BLaER1 treated with 17β-estradiol and CSF1 and Interleukin-3, amounts not matched to agents 10 nM and 100 nM (cell line): Measurements from ENCODE around the gene MSI2.

ENCODE experiments used
- H3K27ac ChIP-seq, 11 experiments: shearing (Covaris generic); formaldehyde crosslinking; 2 replicates each; pipeline ENCODE4 v1.8.1; 2022
- H3K27me3 ChIP-seq, 11 experiments: shearing (Covaris generic); formaldehyde crosslinking; 2 replicates each; pipeline ENCODE4 v1.8.1; 2022
- H3K36me3 ChIP-seq, 11 experiments: shearing (Covaris generic); formaldehyde crosslinking; 2 replicates each; pipeline ENCODE4 v1.8.1; 2022
- H3K4me1 ChIP-seq, 10 experiments: shearing (Covaris generic); formaldehyde crosslinking; 2 replicates each; pipeline ENCODE4 v1.8.1; 2022
- H3K4me2 ChIP-seq, 11 experiments: shearing (Covaris generic); formaldehyde crosslinking; 2 replicates each; pipeline ENCODE4 v1.8.1; 2022
- H3K4me3 ChIP-seq, 10 experiments: shearing (Covaris generic); formaldehyde crosslinking; 2 replicates each; pipeline ENCODE4 v1.8.1; 2022
- H3K9ac ChIP-seq, 11 experiments: shearing (Covaris generic); formaldehyde crosslinking; 2 replicates each; pipeline ENCODE4 v1.8.1; 2022
- H3K9me3 ChIP-seq, 11 experiments: shearing (Covaris generic); formaldehyde crosslinking; replicated peaks in 1 of 11; 2 replicates each; pipeline ENCODE4 v1.8.1; 2022
- H4K20me1 ChIP-seq, 11 experiments: shearing (Covaris generic); formaldehyde crosslinking; 2 replicates each; pipeline ENCODE4 v1.8.1; 2022
- Cebpa-rat ChIP-seq, 11 experiments: shearing (Covaris generic); IDR thresholded peaks; 2 replicates each; pipeline ENCODE4 v1.8.1; 2022

Gene MSI2

GRCh38 chr17:57451191-57451590 is 194.9 kb downstream of the MSI2 start:
- Histone ChIP-seq H3K9me3 (no peaks in the 10 kb centered on the region), H3K27me3 (peaks cover 0 to 7% (median 0%) of the 10 kb centered on the region in 11 experiments; a peak in 2 of 22 replicates), H3K27ac (peak overlapping the region in 8 of 11 experiments; percentile 59 to 98 (median 96); a peak in 16 of 22 replicates), H3K4me3 (0 out of 20 replicates have a peak overlapping the region, but pooled peaks of 1 of the 10 experiments have one; percentile 33), H3K9ac (peak overlapping the region in 8 of 11 experiments; percentile 15 to 86 (median 52); a peak in 15 of 22 replicates), H3K4me1 (peaks cover 66 to 100% (median 98%) of the 10 kb centered on the region in 10 experiments), H3K36me3 (peaks cover 0 to 49% (median 0%) of the 10 kb centered on the region in 11 experiments; a peak in 4 of 22 replicates), H3K4me2 (peak overlapping the region; percentile 66 to 94 (median 88)), H4K20me1 (peaks cover 0 to 11% (median 0%) of the 10 kb centered on the region in 11 experiments; a peak in 4 of 22 replicates)
- TF ChIP-seq Cebpa-rat (IDR thresholded peaks at IDR 0.05): no peak

- peak overlapping the region in 8 of 11 experiments; percentile 15 to 86 (median 52); a peak in 15 of 22 replicates for H3K9ac ChIP-seq
- peaks cover 64 to 100% (median 98%) of the 10 kb centered on the region in 10 experiments for H3K4me1 ChIP-seq
- no peaks in the 10 kb centered on the region for H3K9me3 ChIP-seq
- peak overlapping the region in 8 of 11 experiments; percentile 59 to 98 (median 96); a peak in 16 of 22 replicates for H3K27ac ChIP-seq
- H3K36me3 ChIP-seq: peaks cover 0 to 54% (median 0%) of the 10 kb centered on the region in 11 experiments; a peak in 7 of 22 replicates
- peak overlapping the region; percentile 66 to 94 (median 88) for H3K4me2 ChIP-seq
- peaks cover 0 to 5% (median 0%) of the 10 kb centered on the region in 11 experiments; a peak in 1 of 22 replicates for H3K27me3 ChIP-seq
- no peak for TF ChIP-seq Cebpa-rat (IDR thresholded peaks at IDR 0.05)
- H4K20me1 ChIP-seq: peaks cover 0 to 11% (median 0%) of the 10 kb centered on the region in 11 experiments; a peak in 4 of 22 replicates
- peak overlapping the region in 4 of 10 experiments; percentile 2 to 33 (median 11); a peak in 4 of 20 replicates for H3K4me3 ChIP-seq
These were observed 195.3 kb downstream of the MSI2 start for GRCh38 chr17:57451643-57452042.

- peaks cover 44 to 99% (median 94%) of the 10 kb centered on the region in 10 experiments for H3K4me1 ChIP-seq
- H3K9me3 ChIP-seq: no peaks in the 10 kb centered on the region
- H3K27ac ChIP-seq: peak overlapping the region in 8 of 11 experiments; percentile 93 to 98 (median 96); a peak in 16 of 22 replicates
- no peak overlapping the region for H3K4me3 ChIP-seq
- no peak for TF ChIP-seq Cebpa-rat (IDR thresholded peaks at IDR 0.05)
- H3K36me3 ChIP-seq: peaks cover 0 to 66% (median 0%) of the 10 kb centered on the region in 11 experiments; a peak in 7 of 22 replicates
- H3K4me2 ChIP-seq: peak overlapping the region in 10 of 11 experiments; percentile 73 to 94 (median 89); a peak in 20 of 22 replicates
- peaks cover 0 to 11% (median 0%) of the 10 kb centered on the region in 11 experiments; a peak in 4 of 22 replicates for H4K20me1 ChIP-seq
- peak overlapping the region in 6 of 11 experiments; percentile 85 to 90 (median 88); a peak in 11 of 22 replicates for H3K9ac ChIP-seq
- H3K27me3 ChIP-seq: 0 out of 22 replicates have a peak, but pooled peaks cover 0 to 5% (median 0%) of the 10 kb centered on the region in 11 experiments
These were observed 197.6 kb downstream of the MSI2 start for GRCh38 chr17:57453841-57454425.

- Histone ChIP-seq H3K9ac (peak overlapping the region in 10 of 11 experiments; percentile 33 to 90 (median 86); a peak in 17 of 22 replicates), H3K4me2 (peak overlapping the region; percentile 73 to 94 (median 88)), H4K20me1 (peaks cover 0 to 11% (median 0%) of the 10 kb centered on the region in 11 experiments; a peak in 4 of 22 replicates), H3K27me3 (0 out of 22 replicates have a peak, but pooled peaks cover 0 to 5% (median 0%) of the 10 kb centered on the region in 11 experiments), H3K36me3 (peaks cover 0 to 66% (median 0%) of the 10 kb centered on the region in 11 experiments; a peak in 7 of 22 replicates), H3K27ac (peak overlapping the region in 9 of 11 experiments; percentile 78 to 98 (median 96); a peak in 18 of 22 replicates), H3K9me3 (no peaks in the 10 kb centered on the region), H3K4me1 (peaks cover 44 to 99% (median 94%) of the 10 kb centered on the region in 10 experiments), H3K4me3 (0 out of 20 replicates have a peak overlapping the region, but pooled peaks of 1 of the 10 experiments have one; percentile 1)
- TF ChIP-seq Cebpa-rat (IDR thresholded peaks at IDR 0.05): no peak
These were observed 198.4 kb downstream of the MSI2 start for GRCh38 chr17:57454729-57455062.

GRCh38 chr17:57455063-57455914 is 199.0 kb downstream of the MSI2 start:
- peaks cover 0 to 11% (median 0%) of the 10 kb centered on the region in 11 experiments; a peak in 4 of 22 replicates for H4K20me1 ChIP-seq
- peak overlapping the region; percentile 34 to 90 (median 85); a peak in 20 of 22 replicates for H3K9ac ChIP-seq

GRCh38 chr17:57456622-57457021 is 200.3 kb downstream of the MSI2 start:
- Histone ChIP-seq H4K20me1 (peaks cover 0 to 11% (median 0%) of the 10 kb centered on the region in 11 experiments; a peak in 4 of 22 replicates), H3K27me3 (0 out of 22 replicates have a peak, but pooled peaks cover 0 to 5% (median 0%) of the 10 kb centered on the region in 11 experiments), H3K9me3 (no peaks in the 10 kb centered on the region), H3K4me3 (no peak overlapping the region), H3K36me3 (peaks cover 0 to 61% (median 0%) of the 10 kb centered on the region in 11 experiments; a peak in 7 of 22 replicates), H3K9ac (peak overlapping the region in 7 of 11 experiments; percentile 83 to 90 (median 87); a peak in 12 of 22 replicates), H3K4me1 (peaks cover 44 to 99% (median 96%) of the 10 kb centered on the region in 10 experiments), H3K4me2 (peak overlapping the region in 9 of 11 experiments; percentile 73 to 94 (median 90); a peak in 18 of 22 replicates), H3K27ac (peak overlapping the region in 8 of 11 experiments; percentile 30 to 98 (median 96); a peak in 15 of 22 replicates)
- no peak for TF ChIP-seq Cebpa-rat (IDR thresholded peaks at IDR 0.05)

More at GRCh38 chr17:57455063-57455914, 199.0 kb downstream of the MSI2 start:
- Histone ChIP-seq H3K27me3 (0 out of 22 replicates have a peak, but pooled peaks cover 0 to 5% (median 0%) of the 10 kb centered on the region in 11 experiments), H3K9me3 (no peaks in the 10 kb centered on the region), H3K4me1 (peaks cover 44 to 99% (median 95%) of the 10 kb centered on the region in 10 experiments), H3K4me3 (peak overlapping the region in 6 of 10 experiments; percentile 3 to 54 (median 16); a peak in 7 of 20 replicates), H3K27ac (peak overlapping the region in 10 of 11 experiments; percentile 47 to 98 (median 96); a peak in 21 of 22 replicates), H3K36me3 (peaks cover 0 to 68% (median 0%) of the 10 kb centered on the region in 11 experiments; a peak in 7 of 22 replicates), H3K4me2 (peak overlapping the region; percentile 73 to 94 (median 88))
- peak in 8 of 11 experiments; percentile 79 to 98 (median 92); a peak in 16 of 22 replicates for TF ChIP-seq Cebpa-rat (IDR thresholded peaks at IDR 0.05)

- H3K9ac ChIP-seq: peak overlapping the region in 5 of 11 experiments; percentile 17 to 90 (median 86); a peak in 5 of 22 replicates
- peaks cover 0 to 6% (median 0%) of the 10 kb centered on the region in 11 experiments; a peak in 4 of 22 replicates for H4K20me1 ChIP-seq
- no peak for TF ChIP-seq Cebpa-rat (IDR thresholded peaks at IDR 0.05)
- H3K27ac ChIP-seq: peak overlapping the region in 7 of 11 experiments; percentile 93 to 98 (median 97); a peak in 14 of 22 replicates
- H3K4me3 ChIP-seq: no peak overlapping the region
- 0 out of 22 replicates have a peak, but pooled peaks cover 0 to 5% (median 0%) of the 10 kb centered on the region in 11 experiments for H3K27me3 ChIP-seq
- H3K9me3 ChIP-seq: no peaks in the 10 kb centered on the region
- H3K4me1 ChIP-seq: peaks cover 44 to 99% (median 96%) of the 10 kb centered on the region in 10 experiments
- peak overlapping the region in 9 of 11 experiments; percentile 73 to 94 (median 90); a peak in 17 of 22 replicates for H3K4me2 ChIP-seq
- H3K36me3 ChIP-seq: peaks cover 0 to 61% (median 0%) of the 10 kb centered on the region in 11 experiments; a peak in 7 of 22 replicates
These were observed 200.9 kb downstream of the MSI2 start for GRCh38 chr17:57457188-57457587.
